SK-N-SH treated with all-trans-retinoic acid at 6 μM for 48 hours (cell line): ENCODE measurements around the gene DIPK2B.

Source experiments
- CREB5 ChIP-seq: fragments of 250-450 bp; sonication (Bioruptor Pico); IDR thresholded peaks from 2 replicates; pipeline ENCODE4 v1.5.1; 2020; ENCODE audit warnings: low read depth, mild to moderate bottlenecking, moderate library complexity
- GLIS3 ChIP-seq: fragments of 250-450 bp; sonication (Bioruptor Pico); IDR thresholded peaks from 2 replicates; pipeline ENCODE4 v1.5.0; 2020; ENCODE audit warnings: mild to moderate bottlenecking, moderate library complexity
- ISL1 ChIP-seq: fragments of 250-450 bp; sonication (Bioruptor Pico); IDR thresholded peaks from 2 replicates; pipeline ENCODE4 v2.1.2; 2022; ENCODE audit warnings: mild to moderate bottlenecking, moderate library complexity
- OSR1 ChIP-seq: fragments of 250-450 bp; sonication (Bioruptor Pico); IDR thresholded peaks from 2 replicates; pipeline ENCODE4 v1.8.0; 2022; ENCODE audit warnings: moderate library complexity, mild to moderate bottlenecking, inconsistent platforms
- PATZ1 ChIP-seq: fragments of 250-450 bp; sonication (Bioruptor Pico); IDR thresholded peaks from 2 replicates; pipeline ENCODE4 v1.8.0; 2020; ENCODE audit warnings: mild to moderate bottlenecking, moderate library complexity, borderline replicate concordance
- RARB ChIP-seq: fragments of 250-450 bp; sonication (Bioruptor Pico); IDR thresholded peaks from 2 replicates; pipeline ENCODE4 v1.8.0; 2021; ENCODE audit warnings: mild to moderate bottlenecking, moderate library complexity
- ZC3H10 ChIP-seq: fragments of 250-450 bp; sonication (Bioruptor Pico); IDR thresholded peaks from 2 replicates; pipeline ENCODE4 v1.5.1; 2021; ENCODE audit warnings: mild to moderate bottlenecking, moderate library complexity
- ZFP3 ChIP-seq: fragments of 250-450 bp; sonication (Bioruptor Pico); IDR thresholded peaks from 2 replicates; pipeline ENCODE4 v1.5.0; 2020; ENCODE audit warnings: mild to moderate bottlenecking, moderate library complexity
- ZFP30 ChIP-seq: fragments of 450-650 bp; formaldehyde crosslinking; IDR thresholded peaks from 2 replicates; pipeline ENCODE4 v1.5.0; 2022; ENCODE audit warnings: mild to moderate bottlenecking, moderate library complexity
- ZNF8 ChIP-seq: fragments of 450-650 bp; formaldehyde crosslinking; IDR thresholded peaks from 2 replicates; pipeline ENCODE4 v1.5.0; 2020; ENCODE audit warnings: mild to moderate bottlenecking, moderate library complexity
- TF ChIP-seq, protein P1 (sequence below): fragments of 250-450 bp; sonication (Bioruptor Pico); IDR thresholded peaks from 2 replicates; pipeline ENCODE4 v1.5.1; 2021; ENCODE audit warnings: mild to moderate bottlenecking, moderate library complexity
- TF ChIP-seq, protein P2 (sequence below): fragments of 250-450 bp; sonication (Bioruptor Pico); IDR thresholded peaks from 2 replicates; pipeline ENCODE4 v1.8.0; 2021; ENCODE audit warnings: low read depth, mild to moderate bottlenecking, moderate library complexity, borderline replicate concordance
- TF ChIP-seq, protein P3 (sequence below): fragments of 250-450 bp; sonication (Bioruptor Pico); IDR thresholded peaks from 2 replicates; pipeline ENCODE4 v1.5.0; 2020; ENCODE audit warnings: mild to moderate bottlenecking, moderate library complexity

GRCh38 chrX:45229348-45229747, 28.7 kb upstream of the DIPK2B start:
- TF ChIP-seq OSR1 (CRISPR knock-in tag) (no peak), CREB5 (CRISPR knock-in tag) (no peak), ISL1 (CRISPR knock-in tag) (no peak), ZFP30 (CRISPR knock-in tag) (no peak), ZC3H10 (no peak), ZNF8 (CRISPR knock-in tag) (no peak), GLIS3 (CRISPR knock-in tag) (no peak), PATZ1 (CRISPR knock-in tag) (no peak), RARB (CRISPR knock-in tag) (no peak), ZFP3 (CRISPR knock-in tag) (no peak)
- TF ChIP-seq, protein P1, sequence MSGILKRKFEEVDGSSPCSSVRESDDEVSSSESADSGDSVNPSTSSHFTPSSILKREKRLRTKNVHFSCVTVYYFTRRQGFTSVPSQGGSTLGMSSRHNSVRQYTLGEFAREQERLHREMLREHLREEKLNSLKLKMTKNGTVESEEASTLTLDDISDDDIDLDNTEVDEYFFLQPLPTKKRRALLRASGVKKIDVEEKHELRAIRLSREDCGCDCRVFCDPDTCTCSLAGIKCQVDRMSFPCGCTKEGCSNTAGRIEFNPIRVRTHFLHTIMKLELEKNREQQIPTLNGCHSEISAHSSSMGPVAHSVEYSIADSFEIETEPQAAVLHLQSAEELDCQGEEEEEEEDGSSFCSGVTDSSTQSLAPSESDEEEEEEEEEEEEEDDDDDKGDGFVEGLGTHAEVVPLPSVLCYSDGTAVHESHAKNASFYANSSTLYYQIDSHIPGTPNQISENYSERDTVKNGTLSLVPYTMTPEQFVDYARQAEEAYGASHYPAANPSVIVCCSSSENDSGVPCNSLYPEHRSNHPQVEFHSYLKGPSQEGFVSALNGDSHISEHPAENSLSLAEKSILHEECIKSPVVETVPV (CRISPR knock-in tag): no peak
- TF ChIP-seq, protein P2, sequence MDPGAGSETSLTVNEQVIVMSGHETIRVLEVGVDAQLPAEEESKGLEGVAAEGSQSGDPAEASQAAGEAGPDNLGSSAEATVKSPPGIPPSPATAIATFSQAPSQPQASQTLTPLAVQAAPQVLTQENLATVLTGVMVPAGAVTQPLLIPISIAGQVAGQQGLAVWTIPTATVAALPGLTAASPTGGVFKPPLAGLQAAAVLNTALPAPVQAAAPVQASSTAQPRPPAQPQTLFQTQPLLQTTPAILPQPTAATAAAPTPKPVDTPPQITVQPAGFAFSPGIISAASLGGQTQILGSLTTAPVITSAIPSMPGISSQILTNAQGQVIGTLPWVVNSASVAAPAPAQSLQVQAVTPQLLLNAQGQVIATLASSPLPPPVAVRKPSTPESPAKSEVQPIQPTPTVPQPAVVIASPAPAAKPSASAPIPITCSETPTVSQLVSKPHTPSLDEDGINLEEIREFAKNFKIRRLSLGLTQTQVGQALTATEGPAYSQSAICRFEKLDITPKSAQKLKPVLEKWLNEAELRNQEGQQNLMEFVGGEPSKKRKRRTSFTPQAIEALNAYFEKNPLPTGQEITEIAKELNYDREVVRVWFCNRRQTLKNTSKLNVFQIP (CRISPR knock-in tag): no peak
- TF ChIP-seq, protein P3, sequence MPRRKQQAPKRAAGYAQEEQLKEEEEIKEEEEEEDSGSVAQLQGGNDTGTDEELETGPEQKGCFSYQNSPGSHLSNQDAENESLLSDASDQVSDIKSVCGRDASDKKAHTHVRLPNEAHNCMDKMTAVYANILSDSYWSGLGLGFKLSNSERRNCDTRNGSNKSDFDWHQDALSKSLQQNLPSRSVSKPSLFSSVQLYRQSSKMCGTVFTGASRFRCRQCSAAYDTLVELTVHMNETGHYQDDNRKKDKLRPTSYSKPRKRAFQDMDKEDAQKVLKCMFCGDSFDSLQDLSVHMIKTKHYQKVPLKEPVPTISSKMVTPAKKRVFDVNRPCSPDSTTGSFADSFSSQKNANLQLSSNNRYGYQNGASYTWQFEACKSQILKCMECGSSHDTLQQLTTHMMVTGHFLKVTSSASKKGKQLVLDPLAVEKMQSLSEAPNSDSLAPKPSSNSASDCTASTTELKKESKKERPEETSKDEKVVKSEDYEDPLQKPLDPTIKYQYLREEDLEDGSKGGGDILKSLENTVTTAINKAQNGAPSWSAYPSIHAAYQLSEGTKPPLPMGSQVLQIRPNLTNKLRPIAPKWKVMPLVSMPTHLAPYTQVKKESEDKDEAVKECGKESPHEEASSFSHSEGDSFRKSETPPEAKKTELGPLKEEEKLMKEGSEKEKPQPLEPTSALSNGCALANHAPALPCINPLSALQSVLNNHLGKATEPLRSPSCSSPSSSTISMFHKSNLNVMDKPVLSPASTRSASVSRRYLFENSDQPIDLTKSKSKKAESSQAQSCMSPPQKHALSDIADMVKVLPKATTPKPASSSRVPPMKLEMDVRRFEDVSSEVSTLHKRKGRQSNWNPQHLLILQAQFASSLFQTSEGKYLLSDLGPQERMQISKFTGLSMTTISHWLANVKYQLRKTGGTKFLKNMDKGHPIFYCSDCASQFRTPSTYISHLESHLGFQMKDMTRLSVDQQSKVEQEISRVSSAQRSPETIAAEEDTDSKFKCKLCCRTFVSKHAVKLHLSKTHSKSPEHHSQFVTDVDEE (CRISPR knock-in tag): no peak
